H1 (cell line): ENCODE results near the gene NPC2. TPM values are rescaled to one million over a fixed set of nuclear protein-coding genes. Genes with fewer than 3 reads are reported as not detected.

ENCODE experiments used
- CTCF ChIA-PET: fragments of 300-600 bp; sonication (Branson Sonifier 250); formaldehyde crosslinking; loops from one replicate; lab custom pipeline; 2021; ENCODE audit not compliant: partially characterized antibody; lab: Charles Lee
- POLR2A ChIA-PET: fragments of 300-600 bp; sonication (Branson Sonifier 250); formaldehyde crosslinking; loops from one replicate; lab custom pipeline; 2021; ENCODE audit warnings: inconsistent platforms; ENCODE audit not compliant: partially characterized antibody; lab: Charles Lee
- DNase-seq, 2 experiments: peaks; one replicate each; pipeline versions ENCODE4 v3.0.0 to v3.0.0-alpha.2; 2010 to 2022; ENCODE audit warnings: low spot score in 2 of 2, low read depth in 1 of 2, mixed read lengths in 1 of 2
- FAIRE-seq: peaks from 2 replicates; lab custom pipeline; 2011; peaks lifted over from hg19 to GRCh38; lab: Jason Lieb, UNC
- H2AFZ ChIP-seq: 2 replicates; pipeline ENCODE4 v1.8.1; 2012; ENCODE audit warnings: low read length, inconsistent platforms
- H2AK5ac ChIP-seq: 2 replicates; pipeline ENCODE4 v1.6.1; 2013; ENCODE audit warnings: low read depth, low read length
- H2BK120ac ChIP-seq: replicated peaks from 2 replicates; pipeline ENCODE3; 2013; ENCODE audit warnings: low read depth, low read length, inconsistent platforms
- H2BK12ac ChIP-seq: 2 replicates; pipeline ENCODE4 v1.6.1; 2013; ENCODE audit warnings: low read depth, low read length
- H2BK15ac ChIP-seq: 2 replicates; pipeline ENCODE4 v1.6.1; 2013; ENCODE audit warnings: low read length
- H2BK20ac ChIP-seq: 2 replicates; pipeline ENCODE4 v1.6.1; 2013; ENCODE audit warnings: low read length
- H2BK5ac ChIP-seq: 2 replicates; pipeline ENCODE4 v1.6.1; 2013; ENCODE audit warnings: low read depth, low read length
- H3K14ac ChIP-seq: 2 replicates; pipeline ENCODE4 v1.6.1; 2013; ENCODE audit warnings: inconsistent platforms; ENCODE audit not compliant: insufficient read length
- H3K18ac ChIP-seq: 2 replicates; pipeline ENCODE4 v1.6.1; 2013; ENCODE audit warnings: low read length; ENCODE audit errors: extremely low read depth
- H3K23ac ChIP-seq: 2 replicates; pipeline ENCODE4 v1.6.1; 2013; ENCODE audit warnings: inconsistent platforms; ENCODE audit not compliant: insufficient read length
- H3K23me2 ChIP-seq: 2 replicates; pipeline ENCODE4 v1.6.1; 2013; ENCODE audit warnings: low read depth, low read length
- H3K27ac ChIP-seq: 2 replicates; pipeline ENCODE4 v1.6.1; 2011; ENCODE audit warnings: low read depth, low read length, inconsistent platforms
- H3K27me3 ChIP-seq, 4 experiments: replicated peaks in 1 of 4; 1 replicate in 1 of 4; 2 replicates in 3 of 4; pipeline versions ENCODE4 v1.6.1 to v1.8.1; 2011 to 2013; ENCODE audit warnings: low read length in 3 of 4, mild to moderate bottlenecking in 3 of 4, inconsistent platforms in 2 of 4, mixed read lengths in 2 of 4, moderate library complexity in 1 of 4; ENCODE audit not compliant: control insufficient read depth in 3 of 4, insufficient read depth in 3 of 4; ENCODE audit errors: extremely low read depth in 1 of 4
- H3K36me3 ChIP-seq, 4 experiments: 2 replicates each; pipeline versions ENCODE4 v1.6.1 to v1.8.1; 2011 to 2013; ENCODE audit warnings: mild to moderate bottlenecking in 4 of 4, low read length in 3 of 4, moderate library complexity in 2 of 4, control low read depth in 1 of 4, inconsistent platforms in 1 of 4; ENCODE audit not compliant: insufficient read depth in 4 of 4, control insufficient read depth in 2 of 4
- H3K4ac ChIP-seq: replicated peaks from 2 replicates; pipeline ENCODE3; 2013; ENCODE audit warnings: low read length, low read depth, mixed read lengths, inconsistent platforms; ENCODE audit not compliant: insufficient read length
- H3K4me1 ChIP-seq, 4 experiments: replicated peaks in 1 of 4; 1 replicate in 1 of 4; 2 replicates in 3 of 4; pipeline versions ENCODE4 v1.6.1 to v1.8.1; 2011 to 2013; ENCODE audit warnings: low read length in 3 of 4, inconsistent platforms in 2 of 4, mixed read lengths in 1 of 4; ENCODE audit not compliant: insufficient read depth in 4 of 4, control insufficient read depth in 3 of 4
- H3K4me2 ChIP-seq, 2 experiments: 2 replicates each; pipeline versions ENCODE4 v1.6.1 to v1.8.1; 2011 to 2013; ENCODE audit warnings: low read depth in 2 of 2, low read length in 2 of 2, control low read depth in 1 of 2, inconsistent platforms in 1 of 2, mild to moderate bottlenecking in 1 of 2; ENCODE audit not compliant: insufficient read depth in 1 of 2
- H3K4me3 ChIP-seq, 4 experiments: fragments of 200-600, 300-600 bp in 1 of 4; sonication (generic), shearing (Covaris generic), sonication (Bioruptor Twin) in 1 of 4; 2 replicates each; pipeline versions ENCODE4 v1.5.1 to v1.8.1; 2011 to 2016; ENCODE audit warnings: low read length in 4 of 4, low read depth in 3 of 4, control low read depth in 2 of 4, inconsistent platforms in 2 of 4, mild to moderate bottlenecking in 2 of 4, mixed read lengths in 1 of 4, moderate library complexity in 1 of 4; ENCODE audit not compliant: insufficient read depth in 2 of 4; ENCODE audit errors: extremely low read depth in 1 of 4
- H3K56ac ChIP-seq: replicated peaks from 2 replicates; pipeline ENCODE3; 2013; ENCODE audit warnings: low read depth, mild to moderate bottlenecking, mixed read lengths, low read length, inconsistent platforms; ENCODE audit not compliant: insufficient read length
- H3K79me1 ChIP-seq: 2 replicates; pipeline ENCODE4 v1.6.1; 2013; ENCODE audit warnings: low read depth, low read length, control low read depth
- H3K79me2 ChIP-seq, 2 experiments: 2 replicates each; pipeline versions ENCODE4 v1.6.1 to v1.8.1; 2012 to 2013; ENCODE audit warnings: low read length in 2 of 2, mild to moderate bottlenecking in 2 of 2, inconsistent platforms in 1 of 2; ENCODE audit not compliant: insufficient read depth in 2 of 2, control insufficient read depth in 1 of 2
- H3K9ac ChIP-seq, 4 experiments: replicated peaks in 1 of 4; 1 replicate in 1 of 4; 2 replicates in 3 of 4; pipeline versions ENCODE4 v1.6.1 to v1.8.1; 2011 to 2013; ENCODE audit warnings: low read depth in 3 of 4, low read length in 3 of 4, control low read depth in 2 of 4, mild to moderate bottlenecking in 2 of 4, moderate library complexity in 2 of 4, inconsistent platforms in 1 of 4; ENCODE audit errors: extremely low read depth in 1 of 4
- H3K9me3 ChIP-seq, 2 experiments: 2 replicates each; pipeline versions ENCODE4 v1.6.1 to v1.8.1; 2012 to 2013; ENCODE audit warnings: mild to moderate bottlenecking in 2 of 2, moderate library complexity in 2 of 2, control low read depth in 1 of 2, inconsistent platforms in 1 of 2, low read depth in 1 of 2, low read length in 1 of 2, mixed read lengths in 1 of 2; ENCODE audit not compliant: insufficient read depth in 2 of 2
- H4K20me1 ChIP-seq, 2 experiments: replicated peaks in 1 of 2; 2 replicates each; pipeline versions ENCODE3 to v1.8.1; 2011 to 2013; ENCODE audit warnings: inconsistent platforms in 2 of 2, low read length in 2 of 2, mild to moderate bottlenecking in 1 of 2; ENCODE audit not compliant: insufficient read depth in 2 of 2, control insufficient read depth in 1 of 2
- H4K5ac ChIP-seq: 2 replicates; pipeline ENCODE4 v1.6.1; 2013; ENCODE audit warnings: low read length, low read depth, mixed read lengths, inconsistent platforms; ENCODE audit not compliant: insufficient read length
- H4K8ac ChIP-seq: 2 replicates; pipeline ENCODE4 v1.8.0; 2013; ENCODE audit warnings: mild to moderate bottlenecking, moderate library complexity, low read length, inconsistent platforms; ENCODE audit not compliant: insufficient read depth; ENCODE audit errors: extremely low read depth
- H4K91ac ChIP-seq: replicated peaks from 2 replicates; pipeline ENCODE3; 2013; ENCODE audit warnings: low read length, mixed read lengths, inconsistent platforms; ENCODE audit not compliant: insufficient read length
- CEBPB ChIP-seq: IDR thresholded peaks from 2 replicates; pipeline ENCODE4 v1.6.1; 2012; ENCODE audit warnings: low read depth, low read length
- NRF1 ChIP-seq: IDR thresholded peaks from 2 replicates; pipeline ENCODE4 v1.6.1; 2011; ENCODE audit warnings: mild to moderate bottlenecking, low read depth, low read length, improper control_type of control experiment
- SP4 ChIP-seq: IDR thresholded peaks from 2 replicates; pipeline ENCODE4 v1.6.1; 2012; ENCODE audit warnings: low read length, inconsistent platforms
- TAF1 ChIP-seq: IDR thresholded peaks from 2 replicates; pipeline ENCODE4 v1.6.1; 2011; ENCODE audit warnings: mild to moderate bottlenecking, low read depth, low read length
- TEAD4 ChIP-seq: IDR thresholded peaks from 2 replicates; pipeline ENCODE4 v1.6.1; 2012; ENCODE audit warnings: low read depth, low read length, inconsistent platforms, mixed read lengths
- WGBS, 2 experiments: shearing (Covaris generic) in 1 of 2; methylation state at CpG; one replicate each; pipeline versions ENCODE4 v1.1.6 to v1.1.7; 2013 to 2015; ENCODE audit warnings: low lambda C conversion rate in 2 of 2, mixed read lengths in 2 of 2, inconsistent platforms in 1 of 2, low coverage in 1 of 2, missing lambda C conversion rate in 1 of 2; ENCODE audit not compliant: insufficient replicate concordance in 2 of 2, insufficient coverage in 1 of 2, insufficient read length in 1 of 2; ENCODE audit errors: extremely low coverage in 1 of 2, missing lambda C conversion rate in 1 of 2; 5-methylcytosine and 5-hydroxymethylcytosine counted together
- polyA plus RNA-seq, 7 experiments: library from polyadenylated mRNA; depleted of rRNA in 3 of 7; stranded (reverse) in 5 of 7; unstranded in 2 of 7; fragments of >200 nt in 5 of 7; fragments of 200-250 nt in 2 of 7; gene quantifications; 1 replicate in 5 of 7; 2 replicates in 1 of 7; 4 replicates in 1 of 7; pipeline versions ENCODE4 v1.2.1 to v1.2.3, GENCODE V29; 2011 to 2013; ENCODE audit warnings: missing spikeins in 2 of 7, mixed read lengths in 2 of 7
- total RNA-seq: library from RNA; stranded (reverse); fragmentation: NEBNext Ultra II Directional; extraction: Animal tissue kit (Norgen Biotek cat#: 25700); gene quantifications from 2 replicates; pipeline ENCODE4 v1.2.1, GENCODE V29; 2021
- TF ChIP-seq, protein P1 (sequence below): IDR thresholded peaks from 2 replicates; pipeline ENCODE4 v1.6.1; 2012; ENCODE audit warnings: low read length, inconsistent platforms

NPC2 gene
- total and polyA plus RNA-seq, 2 of the 8 experiments (the other 6 are each of a cell fraction or from before 2014, with no cell fraction given): 178 to 258 TPM

DNA sequence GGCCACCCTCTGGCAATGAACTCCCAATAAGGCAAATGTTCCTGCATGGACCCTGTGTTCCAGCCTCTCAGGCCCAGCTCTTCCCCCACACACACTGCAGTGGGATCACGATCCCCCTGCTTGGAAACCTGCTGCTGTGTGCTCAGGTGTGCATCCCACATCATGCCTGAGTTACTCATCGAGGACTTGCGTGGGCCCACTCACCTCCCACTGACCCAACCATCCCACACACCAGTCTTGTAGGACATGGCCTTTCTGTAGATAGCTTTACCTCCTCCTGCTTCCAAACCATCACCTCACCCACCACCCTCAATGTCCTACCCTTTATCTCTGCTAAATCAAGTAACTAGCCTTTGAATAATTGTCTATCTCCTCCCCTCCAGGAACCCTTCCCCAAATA is 24.6 kb downstream of the NPC2 start:
- Histone ChIP-seq H3K14ac (no peak overlapping the region), H4K5ac (no peak overlapping the region), H3K27me3 (no peaks in the 10 kb centered on the region), H3K27ac (no peak overlapping the region), H2BK12ac (no peak overlapping the region), H3K9ac (no peak overlapping the region), H3K23me2 (no peaks in the 10 kb centered on the region; the same call in 1 of the 2 replicates), H4K8ac (no peak overlapping the region; the same call in 1 of the 2 replicates), H3K79me1 (no peaks in the 10 kb centered on the region), H3K4ac (no peak overlapping the region), H3K36me3 (peaks cover 0 to 8% (median 1%) of the 10 kb centered on the region in 4 experiments; a peak in 2 of 8 replicates), H2BK20ac (no peak overlapping the region), H4K20me1 (no peaks in the 10 kb centered on the region), H2BK120ac (no peak overlapping the region), H3K79me2 (no peaks in the 10 kb centered on the region), H4K91ac (no peak overlapping the region), H3K18ac (no peak overlapping the region), H2AFZ (no peak overlapping the region), H2AK5ac (no peak overlapping the region), H2BK5ac (no peak overlapping the region), H3K56ac (no peak overlapping the region), H3K23ac (no peak overlapping the region), H3K9me3 (no peaks in the 10 kb centered on the region), H3K4me2 (no peak overlapping the region), H3K4me3 (no peak overlapping the region), H2BK15ac (no peak overlapping the region), H3K4me1 (no peaks in the 10 kb centered on the region)
- TF ChIP-seq SP4 (no peak), TAF1 (no peak), CEBPB (no peak), NRF1 (no peak), TEAD4 (no peak)
- TF ChIP-seq, protein P1, sequence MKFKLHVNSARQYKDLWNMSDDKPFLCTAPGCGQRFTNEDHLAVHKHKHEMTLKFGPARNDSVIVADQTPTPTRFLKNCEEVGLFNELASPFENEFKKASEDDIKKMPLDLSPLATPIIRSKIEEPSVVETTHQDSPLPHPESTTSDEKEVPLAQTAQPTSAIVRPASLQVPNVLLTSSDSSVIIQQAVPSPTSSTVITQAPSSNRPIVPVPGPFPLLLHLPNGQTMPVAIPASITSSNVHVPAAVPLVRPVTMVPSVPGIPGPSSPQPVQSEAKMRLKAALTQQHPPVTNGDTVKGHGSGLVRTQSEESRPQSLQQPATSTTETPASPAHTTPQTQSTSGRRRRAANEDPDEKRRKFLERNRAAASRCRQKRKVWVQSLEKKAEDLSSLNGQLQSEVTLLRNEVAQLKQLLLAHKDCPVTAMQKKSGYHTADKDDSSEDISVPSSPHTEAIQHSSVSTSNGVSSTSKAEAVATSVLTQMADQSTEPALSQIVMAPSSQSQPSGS: no peak
- WGBS, 2 experiments: 79% methylated on average over 3 of the region's 3 CpGs; no CpG with 5 or more reads in 1 of the 2 experiments
- ChIA-PET CTCF (interaction anchor here (1.1 to 18.2 kb wide), 4 partner anchors 9 to 229 kb away, joined by 3 to 181 read pairs (median 7); partner anchors contain the start of gene VSX2), POLR2A (no interaction called here)
- FAIRE-seq (no peak), DNase-seq (peak in 1 of 2 experiments; percentile 27)
